ENCODE data around the gene ATP11A.

The ATP11A gene

DNA sequence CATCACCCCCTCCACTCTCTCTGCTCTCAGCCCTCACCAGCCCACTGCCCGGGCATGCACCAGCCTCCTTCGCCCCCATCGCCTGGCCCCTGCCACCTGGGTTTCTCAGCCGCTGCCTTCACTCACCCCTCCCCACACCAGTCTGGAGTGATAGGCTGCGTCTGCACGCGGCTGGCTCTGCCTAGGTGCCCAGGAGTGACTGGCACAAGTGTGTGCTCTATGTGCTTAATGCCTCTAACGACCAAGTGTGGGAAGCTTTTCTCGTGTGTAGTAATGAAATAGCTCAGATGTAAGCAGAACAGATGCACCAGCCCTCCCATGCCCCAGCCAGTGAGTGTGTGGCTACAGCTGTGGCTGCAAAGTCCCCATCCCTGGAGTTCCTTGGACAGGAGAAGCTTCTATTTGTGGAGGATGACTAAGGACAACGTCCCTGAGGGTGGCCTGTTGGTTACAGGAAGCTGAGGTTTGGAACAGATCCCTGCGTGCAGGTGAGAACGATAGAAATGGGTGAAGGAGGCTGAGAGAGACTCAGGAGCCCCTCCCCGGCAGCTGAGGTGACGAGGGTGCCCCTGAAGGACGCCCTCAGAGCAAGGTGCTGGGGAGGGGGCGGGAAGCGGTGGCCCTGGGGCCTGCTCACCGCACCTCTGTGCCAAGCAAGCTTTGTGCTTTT, 35.6 kb downstream of the ATP11A start:
- peak in 1 of 4 experiments; percentile 20 for DNase-seq

DNA sequence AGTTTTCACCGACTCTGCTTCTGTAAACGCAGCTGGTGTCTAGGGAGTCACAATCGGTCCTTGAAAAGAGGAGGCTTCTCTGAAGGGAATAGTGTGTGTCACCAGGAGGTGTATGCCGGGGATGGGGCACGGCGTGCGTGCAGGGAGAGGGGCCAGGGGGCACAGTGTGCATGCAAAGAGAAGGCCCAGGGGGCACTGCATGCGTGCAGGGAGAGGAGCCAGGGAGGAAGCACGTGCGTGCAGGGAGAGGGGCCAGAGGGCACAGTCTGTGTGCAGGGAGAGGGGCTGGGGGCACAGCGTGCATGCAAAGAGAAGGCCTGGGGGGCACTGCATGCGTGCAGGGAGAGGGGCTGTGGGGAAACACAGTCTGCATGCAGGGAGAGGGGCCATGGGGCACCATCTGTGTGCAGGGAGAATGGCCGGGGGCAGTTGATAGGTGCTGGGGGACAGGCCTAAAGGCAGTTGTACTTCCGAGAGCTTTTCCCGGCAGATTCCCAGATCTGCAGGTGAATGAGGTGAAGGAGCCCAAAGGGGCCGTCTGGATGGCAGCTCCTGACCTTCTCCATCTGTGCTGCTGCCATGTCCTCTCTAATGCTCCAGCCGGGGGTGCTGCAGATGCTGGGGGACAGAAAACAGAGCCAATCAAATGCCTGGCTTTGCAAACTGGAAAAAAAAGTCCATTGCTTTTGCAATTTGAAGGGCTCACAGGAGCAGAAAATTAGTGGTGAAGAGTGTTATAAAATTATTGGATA, 36.4 kb downstream of the ATP11A start:
- no peak for DNase-seq

DNA sequence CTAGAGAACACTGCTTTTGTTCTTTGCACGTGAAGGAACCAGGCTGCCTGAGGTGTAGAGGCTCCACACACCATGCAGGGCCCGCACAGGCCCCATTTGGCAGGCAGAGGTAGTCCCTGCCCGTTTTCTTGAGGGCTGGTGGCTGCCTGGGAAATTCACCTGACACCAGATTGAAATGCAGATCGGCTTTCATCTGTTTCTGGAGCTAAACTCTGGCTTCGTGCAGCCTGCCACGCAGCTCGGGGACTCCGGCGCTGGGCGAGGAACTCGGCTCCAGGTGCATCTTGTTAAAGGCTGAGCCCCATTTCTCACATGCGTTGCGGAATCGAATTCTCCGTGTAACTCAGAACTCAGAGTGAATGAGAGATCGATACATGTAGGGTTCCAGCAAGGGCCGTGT, 37.7 kb downstream of the ATP11A start:
- DNase-seq, result no peak

DNA sequence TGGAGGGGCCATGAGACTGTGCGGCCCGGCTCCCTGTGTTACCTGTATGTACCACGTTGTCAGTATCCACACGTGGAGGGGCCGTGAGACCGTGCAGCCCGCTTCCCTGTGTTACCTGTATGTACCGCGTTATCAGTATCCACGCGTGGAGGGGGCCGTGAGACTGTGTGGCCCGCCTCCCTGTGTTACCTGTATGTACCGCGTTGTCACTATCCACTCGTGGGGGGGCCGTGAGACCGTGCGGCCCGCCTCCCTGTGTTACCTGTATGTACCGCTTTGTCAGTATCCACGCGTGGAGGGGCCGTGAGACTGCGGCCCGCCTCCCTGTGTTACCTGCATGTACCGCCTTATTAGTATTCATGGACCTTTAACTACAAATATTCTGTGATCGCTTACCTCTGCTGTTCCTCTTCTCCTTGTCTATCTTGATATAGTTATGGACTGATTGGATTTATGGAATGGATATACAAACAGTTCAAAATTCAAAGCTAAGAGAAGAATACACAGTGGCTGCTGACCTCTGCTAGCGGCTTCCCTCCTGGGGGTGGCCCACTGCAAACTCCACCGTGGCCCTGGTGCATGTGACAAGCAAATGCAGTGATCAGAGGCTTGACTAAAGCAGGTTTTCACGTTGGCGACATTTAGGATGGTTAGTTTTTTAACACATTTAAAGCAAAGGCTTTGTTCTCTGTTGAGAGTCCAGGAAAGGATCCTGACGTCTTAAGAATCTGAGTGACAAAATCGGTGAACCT, 38.7 kb downstream of the ATP11A start:
- DNase-seq, result no peak

DNA sequence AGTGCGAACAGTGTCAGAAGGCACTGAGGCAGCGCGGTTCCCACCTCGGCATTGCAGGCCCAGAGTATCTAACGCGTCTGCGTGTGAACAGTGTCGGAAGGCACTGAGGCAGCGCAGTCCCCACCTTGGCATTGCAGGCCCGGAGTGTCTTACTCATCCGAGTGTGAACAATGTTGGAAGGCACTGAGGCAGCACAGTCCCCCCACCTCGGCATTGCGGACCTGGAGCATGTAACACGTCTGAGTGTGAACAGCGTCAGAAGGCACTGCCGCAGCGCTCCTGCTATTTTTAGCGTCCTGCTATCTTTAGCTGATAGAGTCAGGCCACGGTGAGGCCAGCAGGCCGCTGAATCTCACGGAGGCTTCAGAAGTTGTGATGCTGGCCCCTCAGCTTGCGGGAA, 39.6 kb downstream of the ATP11A start:
- DNase-seq, result no peak

DNA sequence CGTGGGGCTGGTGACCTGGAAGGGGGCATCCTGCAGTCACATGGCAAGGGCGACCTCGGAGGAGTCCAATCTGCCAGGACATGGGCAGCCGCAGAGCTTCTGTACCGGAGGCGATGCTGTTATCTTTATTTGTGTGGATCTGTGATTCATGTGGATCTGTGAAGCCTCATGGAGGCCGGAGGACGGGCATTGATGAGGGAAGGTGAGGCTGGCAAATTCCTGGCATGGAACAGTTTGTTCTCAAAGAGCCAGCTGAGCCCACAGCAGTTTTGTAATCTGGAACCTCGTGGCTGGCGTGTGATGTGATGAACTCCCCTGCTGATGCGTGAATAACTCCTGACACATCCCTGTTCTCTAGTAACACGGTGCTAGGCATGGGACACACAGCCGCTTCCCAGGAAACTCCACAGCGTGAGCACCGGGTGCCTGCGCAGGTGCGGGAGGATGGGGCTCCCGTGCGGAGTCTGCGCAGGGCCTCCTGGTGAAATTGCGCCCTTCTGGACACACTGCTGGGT, 40.4 kb downstream of the ATP11A start:
- peak in 2 of 4 experiments; percentile 24 to 26 for DNase-seq

DNA sequence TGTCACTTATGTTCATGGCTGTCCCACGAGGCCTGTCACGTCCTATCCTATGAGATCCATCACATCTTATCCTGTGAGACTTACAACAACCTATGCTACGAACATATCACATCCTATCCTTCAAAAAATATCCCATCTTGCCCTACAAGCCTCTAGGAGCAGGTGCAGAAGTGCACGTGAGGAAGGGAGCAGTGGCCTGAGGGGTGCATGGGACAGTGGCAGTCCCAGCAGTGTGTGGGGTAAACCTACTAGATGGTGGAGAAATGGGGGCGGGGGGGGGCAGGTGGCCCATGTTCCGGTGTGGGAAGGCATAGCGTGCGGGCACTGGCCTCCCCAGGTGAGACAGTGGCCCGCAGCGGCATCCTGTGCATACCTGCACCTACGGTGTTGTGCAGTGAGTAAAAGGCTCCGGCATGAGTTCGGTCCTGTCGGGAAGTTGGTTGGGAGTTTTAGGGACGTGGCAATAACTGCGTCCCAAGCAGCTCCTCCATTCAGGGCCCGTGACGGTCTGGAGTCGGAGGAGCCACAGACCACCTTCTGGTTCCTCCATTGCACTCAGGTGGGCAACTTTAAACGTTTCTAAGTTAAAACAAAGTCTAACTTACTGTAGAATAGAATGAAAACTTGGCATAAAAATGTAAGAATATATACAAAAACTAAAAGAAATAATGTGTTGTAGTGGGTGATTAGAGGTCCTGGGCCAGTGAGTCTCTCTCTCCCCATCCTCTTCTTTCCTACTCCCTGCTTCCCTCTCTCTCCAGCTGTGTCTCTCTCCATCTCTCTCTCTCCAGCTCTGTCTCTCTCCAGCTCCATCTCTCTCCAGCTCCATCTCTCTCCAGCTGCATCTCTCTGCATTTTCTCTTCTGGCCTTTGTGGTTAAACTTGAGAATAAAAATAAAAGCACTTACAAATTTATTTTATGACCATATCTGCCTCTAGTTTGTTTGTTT, 42.1 kb downstream of the ATP11A start:
- DNase-seq, result no peak

DNA sequence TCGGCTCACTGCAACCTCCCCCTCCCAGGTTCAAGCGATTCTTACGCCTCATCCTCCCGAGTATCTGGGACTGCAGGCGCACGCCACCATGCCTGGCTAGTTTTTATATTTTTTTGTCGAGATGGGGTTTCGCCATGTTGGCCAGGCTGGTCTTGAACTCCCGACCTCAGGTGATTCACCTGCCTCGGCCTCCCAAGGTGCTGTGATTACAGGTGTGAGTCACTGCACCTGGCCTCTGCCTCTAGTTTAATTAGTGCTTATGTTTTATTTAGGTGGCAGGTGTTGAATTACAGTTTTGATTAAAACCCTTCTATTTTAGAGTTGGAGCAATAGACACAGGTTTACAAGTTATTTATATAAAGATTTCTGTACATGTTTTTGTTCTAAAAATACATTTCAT, 42.8 kb downstream of the ATP11A start:
- no peak for DNase-seq

DNA sequence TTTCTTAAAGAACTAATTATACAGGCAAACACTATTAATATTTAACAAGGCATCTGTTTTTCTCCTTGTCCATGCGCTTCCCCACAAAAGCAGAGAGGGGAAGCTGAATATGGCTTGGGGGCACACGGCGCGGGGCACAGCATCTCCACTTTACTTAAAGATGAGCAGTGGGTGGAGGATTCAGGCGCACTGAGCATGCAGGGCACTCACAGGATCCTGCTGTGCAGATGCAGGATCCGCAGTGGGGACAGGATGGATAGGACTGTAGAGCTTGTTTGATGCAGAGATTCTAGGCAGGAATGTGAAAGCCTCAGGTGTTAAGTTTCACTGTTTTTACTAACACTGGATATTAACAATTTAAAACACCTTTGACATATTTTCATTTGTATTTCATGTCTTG, 43.3 kb downstream of the ATP11A start:
- DNase-seq, result no peak

DNA sequence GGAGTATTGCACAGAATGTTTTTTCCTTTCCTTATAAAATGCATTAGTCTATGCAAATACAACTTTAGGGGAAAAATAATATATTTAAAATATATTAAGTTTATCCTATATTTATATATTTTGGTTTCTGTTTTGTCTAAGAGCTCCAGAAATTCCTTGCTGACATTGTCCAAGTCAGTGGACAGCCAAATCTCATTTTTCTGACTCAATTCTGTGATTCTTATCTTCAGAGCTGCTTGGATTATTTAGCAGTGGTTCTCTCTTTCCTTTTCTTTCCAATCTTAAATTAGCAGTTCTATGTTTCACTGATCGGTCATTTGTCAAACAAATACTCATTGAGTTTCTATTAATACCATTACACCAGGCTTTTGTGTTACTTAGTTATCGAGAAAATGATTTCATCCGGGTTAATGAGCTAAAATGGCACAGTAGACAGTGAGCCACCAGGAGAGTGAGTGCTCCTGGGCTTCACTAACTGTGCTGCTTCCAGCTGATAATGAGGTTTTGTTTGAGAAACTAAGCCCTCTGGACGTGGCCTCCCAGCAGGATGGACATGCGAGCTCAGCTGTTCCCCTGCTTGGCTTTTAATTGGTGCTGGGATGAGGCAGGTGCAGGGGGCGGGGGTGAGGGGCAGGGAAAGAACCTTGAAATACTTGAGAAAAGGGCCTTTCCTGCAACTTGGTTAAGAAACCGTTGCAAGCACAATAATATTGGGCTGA, 44.0 kb downstream of the ATP11A start:
- DNase-seq, result no peak

DNA sequence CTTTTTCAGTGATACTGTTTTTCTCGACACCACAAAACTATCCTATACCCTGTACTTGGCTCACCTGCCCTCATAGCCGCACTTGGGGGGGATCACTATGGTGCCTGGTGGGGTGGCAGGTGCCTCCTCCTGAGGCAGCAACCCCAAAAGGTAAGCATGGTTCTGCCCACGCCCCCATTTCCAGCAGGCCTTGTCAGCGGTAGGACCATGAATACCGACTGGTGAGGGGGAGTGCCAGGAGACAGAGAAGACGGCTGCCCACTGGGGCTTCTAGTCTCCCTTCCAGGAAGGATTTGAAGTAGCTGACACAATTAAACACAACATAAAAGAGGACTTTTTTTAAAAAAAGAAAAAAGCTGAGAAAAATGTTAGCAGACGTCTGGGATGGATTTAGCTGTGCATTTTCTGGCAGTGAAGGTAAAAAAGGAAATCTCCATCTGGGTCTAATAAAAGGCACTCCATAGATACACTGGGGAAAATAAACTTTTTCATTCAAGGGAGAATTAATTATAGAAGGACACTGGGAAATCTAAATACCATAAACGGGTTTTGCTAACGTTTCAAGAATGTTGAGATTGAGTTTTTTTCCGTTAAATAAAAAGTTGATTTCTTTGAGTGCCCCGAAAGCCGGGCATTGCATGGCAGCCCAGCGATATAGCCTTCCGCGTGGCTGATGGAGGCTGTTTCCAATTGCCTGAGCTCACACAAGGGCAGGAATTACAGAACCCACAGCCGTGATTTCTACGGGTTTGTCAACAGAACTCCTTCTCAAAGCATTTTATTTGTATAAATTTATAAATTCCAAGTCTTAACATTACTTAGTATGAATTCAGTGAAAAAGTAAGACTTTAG, 45.1 kb downstream of the ATP11A start:
- DNase-seq, result no peak

DNA sequence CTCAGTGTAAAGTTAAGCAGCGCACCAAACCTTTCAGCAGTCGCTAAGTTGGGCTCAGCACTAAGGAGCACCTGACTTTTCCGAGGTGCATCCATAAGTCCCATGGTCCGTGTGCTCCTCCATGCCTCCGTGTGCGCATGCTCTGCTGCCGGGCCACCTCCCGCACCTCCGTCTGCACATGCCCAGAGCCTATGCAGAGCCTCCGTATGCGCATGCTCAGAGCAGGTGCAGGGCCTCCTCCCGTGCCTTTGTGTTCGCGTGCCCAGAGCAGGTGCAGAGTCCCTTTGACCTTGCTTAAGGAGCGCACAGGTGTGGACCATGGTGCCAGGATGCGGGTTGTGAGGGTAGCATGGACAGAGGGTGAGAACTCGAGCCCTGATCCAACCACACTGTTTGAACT, 46.0 kb downstream of the ATP11A start:
- no peak for DNase-seq

DNA sequence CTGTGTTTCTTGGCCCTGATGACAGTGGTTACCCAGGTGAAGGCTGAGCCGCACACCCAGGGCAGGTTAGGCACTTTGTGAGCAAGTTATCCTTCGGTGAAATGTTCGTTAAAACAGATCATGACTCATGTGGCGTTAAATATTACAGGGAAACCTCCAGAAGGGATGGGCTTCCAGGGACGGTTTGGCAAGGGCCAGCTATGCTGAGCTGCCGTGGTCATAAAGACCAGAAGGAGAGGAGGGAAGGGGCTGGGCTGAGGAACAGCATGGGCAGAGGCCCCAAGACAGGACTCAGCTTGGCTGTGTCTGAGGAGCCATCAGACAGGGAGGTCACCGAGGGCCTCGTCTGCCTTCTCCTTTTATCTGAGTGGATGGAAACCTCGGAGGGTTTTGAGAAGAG, 47.5 kb downstream of the ATP11A start:
- DNase-seq, result no peak

DNA sequence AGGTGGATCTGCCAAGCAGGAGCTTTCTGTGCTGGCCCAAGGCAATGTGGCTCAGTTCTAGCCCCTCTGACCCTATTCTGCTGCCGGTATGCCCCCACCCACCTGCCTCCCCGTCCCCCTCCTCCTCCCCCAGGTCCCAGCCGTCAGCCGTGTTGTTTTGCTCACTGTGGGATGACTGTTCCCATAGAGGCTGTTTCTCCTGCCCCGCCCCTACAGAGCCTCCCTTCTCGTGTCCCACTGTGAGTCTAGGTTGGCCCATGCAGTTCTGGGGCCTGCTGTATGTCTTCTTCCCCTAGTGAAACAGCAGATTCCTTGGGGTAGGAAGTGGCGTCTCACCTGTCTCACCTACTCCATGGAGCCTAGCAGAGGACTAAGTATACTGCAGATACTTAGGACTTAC, 48.8 kb downstream of the ATP11A start:
- no peak for DNase-seq

DNA sequence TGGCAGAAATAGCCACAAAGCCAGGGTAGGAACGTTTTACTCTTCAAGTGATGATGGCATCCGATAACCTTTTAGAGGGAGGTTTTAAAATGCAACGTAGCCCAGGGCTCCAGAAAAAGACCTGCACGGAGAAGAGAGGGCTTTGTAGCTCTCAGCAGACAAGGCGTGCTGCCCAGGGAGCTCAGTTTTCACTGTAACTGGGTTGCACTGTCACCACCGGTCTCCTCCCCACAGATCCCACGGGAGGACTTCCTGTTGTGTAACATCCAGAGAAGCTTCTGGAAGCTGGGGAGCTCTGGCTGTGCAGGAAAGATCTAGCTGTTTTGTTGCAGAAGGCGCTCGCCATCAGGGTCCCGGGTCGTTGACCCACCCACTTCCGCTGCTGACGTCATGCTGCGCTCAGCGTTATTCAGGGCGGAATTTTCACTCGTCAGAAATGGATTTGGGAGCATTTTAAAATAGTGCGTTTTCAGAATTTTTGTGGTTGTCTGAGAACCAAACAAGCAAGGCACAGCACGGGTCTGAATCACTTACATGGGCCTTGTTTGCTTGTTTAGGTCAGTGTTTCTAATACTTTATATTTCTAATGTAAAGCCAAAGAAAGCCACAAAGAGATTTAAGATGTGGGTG, 50.8 kb downstream of the ATP11A start:
- DNase-seq, result no peak

DNA sequence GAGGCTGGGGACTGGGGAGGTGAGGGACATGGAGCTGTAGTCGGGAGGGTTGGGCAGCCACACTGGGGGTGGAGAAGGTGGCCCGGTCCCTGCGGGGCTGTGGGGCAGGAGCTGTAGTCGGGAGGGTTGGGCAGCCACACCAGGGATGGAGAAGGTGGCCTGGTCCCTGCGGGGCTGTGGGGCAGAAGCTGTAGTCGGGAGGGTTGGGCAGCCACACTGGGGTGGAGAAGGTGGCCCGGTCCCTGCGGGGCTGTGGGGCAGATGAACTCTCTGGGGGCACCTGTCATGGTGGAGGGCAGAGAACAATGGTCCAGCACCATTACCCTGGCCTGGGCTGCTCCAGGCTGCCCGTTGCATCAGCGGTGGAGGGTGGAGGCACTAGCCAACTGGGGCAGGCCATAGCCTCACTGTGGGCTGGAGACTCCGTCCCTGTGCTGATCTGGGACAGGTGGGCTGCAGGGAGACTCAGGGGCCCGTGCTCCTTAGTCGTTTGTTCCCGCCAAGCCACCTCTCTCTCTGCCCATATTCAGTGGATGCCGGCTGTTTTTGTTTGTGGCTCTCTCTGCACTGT, 51.4 kb downstream of the ATP11A start:
- DNase-seq, result no peak

DNA sequence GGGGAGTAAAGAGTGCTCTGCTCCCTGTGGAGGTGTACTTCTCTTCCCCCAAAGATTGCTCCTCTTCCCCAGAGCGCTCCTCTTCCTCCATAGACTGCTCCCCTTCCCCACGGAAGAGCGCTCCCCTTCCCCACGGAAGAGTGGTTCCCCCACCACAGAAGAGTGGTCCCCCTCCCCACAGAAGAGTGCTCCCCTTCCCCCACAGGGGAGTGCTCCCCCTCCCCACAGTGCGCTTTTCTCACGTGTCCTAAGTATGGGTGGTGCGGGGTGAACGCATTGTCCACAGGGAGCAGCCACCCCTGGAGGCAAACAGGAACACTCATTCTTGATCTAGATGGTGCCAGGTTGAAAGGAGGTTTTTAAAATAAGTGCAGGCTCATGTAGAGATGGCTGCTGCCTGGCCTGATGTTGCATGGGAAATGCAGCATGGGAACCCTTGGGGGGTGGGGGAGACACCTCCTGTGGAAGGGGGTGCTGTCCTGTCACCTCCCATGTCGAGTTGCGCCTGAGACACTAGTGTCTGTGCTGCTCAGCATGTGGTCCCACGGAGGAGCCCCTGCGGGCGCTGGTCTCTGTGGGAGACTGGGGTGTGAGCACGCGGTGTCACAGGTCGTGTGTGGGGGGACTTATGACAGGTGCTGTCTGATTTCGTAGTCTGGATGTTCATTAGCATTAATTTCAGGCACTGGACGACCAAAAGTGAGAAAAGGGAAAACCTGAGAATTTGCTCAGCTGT, 52.2 kb downstream of the ATP11A start:
- DNase-seq, result no peak

DNA sequence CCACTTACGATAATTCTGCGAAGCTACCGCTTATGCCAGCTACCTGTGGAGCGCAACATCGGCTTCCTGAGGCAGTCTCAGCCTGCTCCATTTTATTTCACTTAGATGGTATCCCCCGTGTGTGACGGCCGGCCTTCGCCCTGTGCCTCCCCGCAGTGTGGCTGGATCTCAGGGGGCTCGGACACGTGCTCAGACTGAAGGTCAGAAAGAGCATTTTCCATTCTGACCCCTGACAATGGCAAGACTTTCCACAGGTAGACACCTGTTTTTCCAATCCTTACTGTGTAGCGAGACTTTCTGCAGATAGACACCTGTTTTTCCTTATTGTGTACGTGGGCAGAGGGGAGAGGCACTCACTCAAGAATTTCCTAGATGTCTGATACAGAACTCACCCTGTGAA, 52.7 kb downstream of the ATP11A start:
- no peak for DNase-seq
